Lower lobe of right lung (tissue), 2 donors: ENCODE measurements around the gene C1orf53. TPM values are rescaled to one million over a fixed set of nuclear protein-coding genes. Genes with fewer than 3 reads are reported as not detected.

Experiments
- ATAC-seq, 2 donors: fragments of 200-7000 bp; cut with Tn5 transposase; one replicate each; pipeline ENCODE4 v1.9.1; 2020 to 2022; ENCODE audit warnings: mild to moderate bottlenecking in 2 of 2, moderate library complexity in 2 of 2
- DNase-seq: peaks from one replicate; pipeline ENCODE4 v3.0.0-alpha.2; 2020
- H3K27ac ChIP-seq: fragments of 200-600 bp; one replicate; pipeline ENCODE4 v1.8.0; 2022
- H3K27me3 ChIP-seq: fragments of 200-600 bp; one replicate; pipeline ENCODE4 v1.8.0; 2022; ENCODE audit warnings: low read depth
- H3K36me3 ChIP-seq: fragments of 200-600 bp; one replicate; pipeline ENCODE4 v1.8.0; 2022; ENCODE audit warnings: mild to moderate bottlenecking
- H3K4me1 ChIP-seq: fragments of 200-600 bp; one replicate; pipeline ENCODE4 v1.8.0; 2022
- H3K4me3 ChIP-seq: fragments of 200-600 bp; one replicate; pipeline ENCODE4 v1.8.0; 2022; ENCODE audit warnings: mild to moderate bottlenecking
- H3K9me3 ChIP-seq: fragments of 200-600 bp; one replicate; pipeline ENCODE4 v1.8.0; 2022
- CTCF ChIP-seq: fragments of 200-600 bp; IDR thresholded peaks from one replicate; pipeline ENCODE4 v1.8.0; 2022; ENCODE audit warnings: antibody characterized with exemption, mild to moderate bottlenecking
- intact Hi-C: fragments of 100-400 bp; cut with DNase I; formaldehyde crosslinking; loops from one replicate; pipeline ENCODE4 v1.11.0; 2022
- total RNA-seq: library from RNA; stranded (reverse); fragmentation: NEBNext Ultra II Directional; extraction: Animal tissue kit (Norgen Biotek cat#: 25700); gene quantifications from one replicate; pipeline ENCODE4 v1.2.1, GENCODE V29; 2021
- donor health status: DM: no; HTN: yes; CAD: no; lungs with severe emphysema.

C1orf53 gene
- total RNA-seq, 1 donor from 2014 or later, result 2.0 TPM

GRCh38 chr1:197884173-197884572 lies 18.3 kb upstream of the C1orf53 start:
- H3K4me1 ChIP-seq, result no peaks in the 10 kb centered on the region
- no peaks in the 10 kb centered on the region for H3K36me3 ChIP-seq
- H3K27ac ChIP-seq, result no peak overlapping the region
- intact Hi-C loops, result no loop called here
- H3K4me3 ChIP-seq, result no peak overlapping the region
- ATAC-seq (peak in 1 of 2 donors; percentile 31), DNase-seq (no peak)
- no peaks in the 10 kb centered on the region for H3K9me3 ChIP-seq
- no peaks in the 10 kb centered on the region for H3K27me3 ChIP-seq
- TF ChIP-seq CTCF, result no peak

- TF ChIP-seq CTCF, result no peak
- H3K4me3 ChIP-seq, result no peak overlapping the region
- DNase-seq (no peak), ATAC-seq (no peak)
- no peaks in the 10 kb centered on the region for H3K27me3 ChIP-seq
- H3K27ac ChIP-seq, result no peak overlapping the region
- H3K9me3 ChIP-seq, result no peaks in the 10 kb centered on the region
- H3K36me3 ChIP-seq, result no peaks in the 10 kb centered on the region
- intact Hi-C loops, result no loop called here
- H3K4me1 ChIP-seq, result no peaks in the 10 kb centered on the region
These were observed 11.5 kb upstream of the C1orf53 start for GRCh38 chr1:197890936-197891335.

- H3K4me1 ChIP-seq, result no peaks in the 10 kb centered on the region
- H3K27me3 ChIP-seq, result no peaks in the 10 kb centered on the region
- no peaks in the 10 kb centered on the region for H3K36me3 ChIP-seq
- H3K4me3 ChIP-seq, result no peak overlapping the region
- intact Hi-C loops, result no loop called here
- ATAC-seq (no peak), DNase-seq (no peak)
- H3K27ac ChIP-seq, result no peak overlapping the region
- H3K9me3 ChIP-seq, result no peaks in the 10 kb centered on the region
- no peak for TF ChIP-seq CTCF
These were observed 9.7 kb upstream of the C1orf53 start for GRCh38 chr1:197892684-197893083.

- Histone ChIP-seq H3K4me3 (no peak overlapping the region), H3K27me3 (no peaks in the 10 kb centered on the region), H3K9me3 (no peaks in the 10 kb centered on the region), H3K4me1 (no peaks in the 10 kb centered on the region), H3K36me3 (no peaks in the 10 kb centered on the region), H3K27ac (no peak overlapping the region)
- no peak for DNase-seq
- ATAC-seq, result no peak
- intact Hi-C loops, result no loop called here
- TF ChIP-seq CTCF, result no peak
These were observed 6.1 kb upstream of the C1orf53 start for GRCh38 chr1:197896301-197896700.

- intact Hi-C loops, result no loop called here
- H3K36me3 ChIP-seq, result no peaks in the 10 kb centered on the region
- H3K4me3 ChIP-seq, result no peak overlapping the region
- no peak overlapping the region for H3K27ac ChIP-seq
- H3K27me3 ChIP-seq, result no peaks in the 10 kb centered on the region
- ATAC-seq (no peak), DNase-seq (no peak)
- H3K4me1 ChIP-seq, result peaks cover 6% of the 10 kb centered on the region
- H3K9me3 ChIP-seq, result no peaks in the 10 kb centered on the region
- no peak for TF ChIP-seq CTCF
These were observed 3.4 kb upstream of the C1orf53 start for GRCh38 chr1:197899037-197899436.

- peak in 1 of 2 donors; percentile 2 for ATAC-seq
These were observed 338 bp upstream of the C1orf53 start for GRCh38 chr1:197902131-197902453.

More at GRCh38 chr1:197902131-197902453, 338 bp upstream of the C1orf53 start:
- Histone ChIP-seq H3K36me3 (no peaks in the 10 kb centered on the region), H3K27ac (peak overlapping the region; percentile 89), H3K9me3 (no peaks in the 10 kb centered on the region), H3K27me3 (peaks cover 15% of the 10 kb centered on the region), H3K4me1 (peaks cover 6% of the 10 kb centered on the region), H3K4me3 (peak overlapping the region; percentile 74)
- no peak for TF ChIP-seq CTCF
- intact Hi-C loops, result no loop called here
- no peak for DNase-seq
